ENCODE results near the gene ITGA2B.
"Not testable (repeated sequence)": the region's sequence is repeated elsewhere in the genome, so short reads cannot be mapped to it uniquely, and the experiment has no call there.

Gene ITGA2B

DNA sequence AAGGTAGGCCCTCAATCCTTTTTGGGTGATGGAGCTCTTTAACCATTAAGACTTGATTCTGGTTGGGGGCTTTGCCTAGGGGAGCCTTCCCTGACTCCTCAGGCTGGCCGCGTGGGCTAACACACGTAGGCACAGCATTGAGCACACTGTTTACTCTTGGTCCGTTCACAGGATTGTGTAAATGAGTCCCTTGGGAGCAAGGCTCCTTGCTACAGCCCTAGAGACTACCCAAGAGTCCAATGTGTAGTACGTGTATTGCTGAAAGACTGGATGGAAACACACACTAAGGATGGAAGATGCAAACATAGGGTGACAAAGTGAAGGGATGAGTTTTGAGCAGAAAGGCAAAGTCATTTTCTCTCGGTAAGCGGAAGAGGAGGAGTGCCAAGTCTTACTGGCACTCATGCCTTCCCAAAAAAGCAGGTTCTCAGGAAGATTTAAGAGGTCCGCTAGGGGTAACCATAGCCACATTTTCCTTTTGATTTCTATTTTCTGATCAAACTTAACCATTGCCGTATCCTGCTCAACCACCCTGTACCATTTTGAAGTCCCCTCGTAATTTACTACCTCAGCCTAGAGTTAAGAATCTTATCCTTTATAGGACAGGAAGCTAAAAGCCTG, 911 bp upstream of the ITGA2B start:
- DNase-seq: no peak

DNA sequence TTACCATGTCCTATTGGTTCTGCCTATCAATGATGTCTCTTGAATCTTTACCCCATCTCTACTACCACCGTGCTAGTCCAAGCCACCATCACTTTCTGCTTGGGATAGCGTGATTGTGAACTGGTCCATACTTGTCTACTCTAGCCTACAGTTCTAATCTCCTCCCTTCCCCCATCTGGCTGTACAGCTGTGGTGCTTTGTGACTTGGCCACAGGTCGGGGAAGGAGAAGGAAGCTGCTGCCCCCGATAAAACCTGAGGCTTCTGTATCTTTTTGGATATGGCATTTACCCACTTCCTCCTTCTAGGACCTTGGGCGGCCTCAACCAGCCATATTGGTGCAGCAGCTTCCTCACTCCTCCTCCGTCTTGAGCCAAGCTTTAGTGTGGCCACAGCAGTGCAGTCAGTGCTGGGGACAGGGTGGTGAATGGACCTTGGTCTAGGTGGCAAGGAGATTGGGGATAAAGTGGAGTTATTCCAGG, 314 bp upstream of the ITGA2B start:
- peak; percentile 7 to 85 for DNase-seq

DNA sequence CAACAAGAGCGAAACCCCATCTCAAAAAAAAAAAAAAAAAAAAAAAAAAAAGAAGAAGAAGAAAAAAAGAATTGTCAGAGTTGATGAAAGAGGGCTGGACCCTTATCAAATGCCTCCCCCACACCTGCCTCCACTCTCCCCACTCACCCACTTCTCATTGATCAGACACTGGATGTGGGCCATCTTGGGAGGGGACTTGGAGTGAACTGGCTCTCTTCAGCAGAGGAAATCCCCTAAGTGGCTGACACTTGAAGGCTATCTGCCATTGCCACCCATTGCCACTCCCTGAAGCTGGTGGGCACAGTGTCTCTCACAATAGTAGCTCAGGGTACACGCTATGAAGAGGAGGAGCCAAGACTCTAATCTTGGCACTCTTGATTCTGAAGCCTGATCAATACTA, 1.6 kb downstream of the ITGA2B start:
- no peak for DNase-seq

DNA sequence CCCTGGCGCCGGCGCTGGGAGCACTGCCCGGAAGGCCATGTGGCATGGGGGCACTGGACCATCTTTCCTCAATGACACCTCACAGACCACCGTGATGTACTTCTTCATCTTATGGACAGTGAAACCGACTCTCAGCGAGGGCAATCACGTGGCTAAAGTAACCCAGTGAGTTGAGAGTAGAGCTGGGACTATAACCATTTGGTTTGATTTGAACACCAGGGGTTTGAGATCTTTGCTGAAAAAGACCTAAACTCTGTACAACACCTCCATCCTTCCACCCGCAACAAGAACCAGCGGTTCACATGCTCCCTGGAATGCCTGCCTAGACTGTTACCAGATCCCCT, 3.3 kb downstream of the ITGA2B start:
- no peak for DNase-seq

DNA sequence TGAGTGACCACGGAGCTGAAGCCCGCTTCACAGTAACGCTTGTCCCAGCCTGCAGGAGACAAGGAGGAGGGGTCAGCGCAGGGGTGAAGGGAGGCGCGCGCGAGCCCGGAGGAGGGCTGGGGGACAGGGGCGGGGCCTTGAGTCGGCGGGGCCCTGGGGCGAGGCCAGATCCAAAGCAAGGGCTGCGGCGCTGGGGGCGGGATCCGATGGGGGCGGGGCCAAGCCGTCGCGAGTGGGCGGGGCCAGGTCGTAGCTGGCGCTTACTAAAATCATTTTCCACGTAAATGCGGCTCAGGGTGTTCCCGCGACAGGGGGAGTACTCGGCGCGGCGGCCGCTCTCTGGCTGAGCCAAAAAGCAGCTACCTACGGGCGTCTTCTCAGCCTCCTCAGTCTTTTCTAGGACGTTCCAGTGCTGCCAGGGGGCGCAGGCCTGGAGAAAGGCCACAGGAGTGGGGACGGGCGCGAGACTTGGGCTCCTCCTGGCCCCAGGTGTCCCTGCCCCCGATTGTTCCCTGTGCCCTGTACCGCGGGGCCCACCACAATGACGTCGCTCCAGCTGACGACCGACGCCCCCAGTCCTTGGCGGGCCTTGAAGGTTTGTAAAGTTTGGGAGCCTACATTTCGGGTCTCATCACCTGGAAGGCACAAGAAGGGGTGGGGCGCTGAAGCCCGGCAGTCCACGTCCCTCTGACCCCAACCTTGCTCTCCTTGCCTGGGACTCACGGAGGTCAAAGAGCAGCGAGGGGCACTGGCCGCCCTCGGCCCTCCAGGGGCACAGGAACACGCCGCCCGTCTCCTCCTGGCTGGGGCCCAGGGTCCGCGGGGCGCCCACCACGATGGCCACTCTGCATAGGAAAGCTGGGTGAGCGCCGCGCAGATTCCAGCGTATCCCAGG, 3.9 kb downstream of the ITGA2B start:
- DNase-seq: peak; percentile 52 to 68

DNA sequence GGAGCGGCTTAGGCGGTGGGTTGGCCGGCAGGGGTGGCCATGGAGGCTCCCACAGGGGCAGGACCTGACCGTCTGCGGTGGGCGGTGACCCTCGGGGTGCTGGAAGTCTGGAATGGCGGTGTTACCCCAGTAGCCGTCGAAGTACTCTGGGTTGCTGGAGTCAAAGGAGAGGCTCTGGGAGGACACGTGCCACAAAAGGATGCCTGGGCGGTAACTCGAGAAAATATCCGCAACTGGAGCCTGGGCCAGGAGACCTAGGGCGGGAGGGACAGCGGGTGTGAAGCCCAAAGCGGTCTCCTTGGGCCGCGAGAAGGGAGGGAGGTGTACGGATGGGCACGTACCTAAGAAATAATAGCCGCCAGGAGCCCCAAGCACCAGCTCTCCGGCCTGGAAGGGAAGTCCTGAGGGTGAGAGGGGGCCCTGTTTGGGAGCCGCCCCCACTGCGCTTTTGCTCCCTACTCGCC, 4.6 kb downstream of the ITGA2B start:
- no peak for DNase-seq

DNA sequence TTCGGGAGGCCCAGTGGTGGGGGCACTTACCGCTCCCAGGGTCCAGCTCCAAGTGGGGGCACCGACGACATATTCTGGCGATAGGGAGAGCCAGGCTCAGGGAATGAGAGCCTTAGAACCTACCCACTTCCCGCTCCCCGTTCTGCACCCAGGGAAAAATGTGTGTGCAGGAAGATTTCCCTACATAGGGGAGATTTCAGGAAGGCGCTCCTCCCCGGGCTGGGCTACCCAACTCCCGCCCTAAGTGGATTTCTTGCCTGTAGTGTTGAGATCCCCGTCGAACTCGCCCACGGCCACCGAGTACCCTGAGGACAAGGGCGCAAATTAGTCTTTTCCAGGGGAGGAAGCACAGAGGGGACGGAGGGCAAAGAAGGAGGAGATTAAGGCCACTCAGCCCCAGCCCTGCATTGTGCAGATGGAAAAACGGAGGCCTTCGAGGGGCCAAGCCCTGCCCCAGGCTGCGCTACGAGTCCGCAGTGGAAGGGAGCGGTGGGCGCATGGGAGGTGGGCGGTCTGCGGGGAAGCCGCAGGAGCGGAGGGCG, 5.1 kb downstream of the ITGA2B start:
- no peak for DNase-seq

DNA sequence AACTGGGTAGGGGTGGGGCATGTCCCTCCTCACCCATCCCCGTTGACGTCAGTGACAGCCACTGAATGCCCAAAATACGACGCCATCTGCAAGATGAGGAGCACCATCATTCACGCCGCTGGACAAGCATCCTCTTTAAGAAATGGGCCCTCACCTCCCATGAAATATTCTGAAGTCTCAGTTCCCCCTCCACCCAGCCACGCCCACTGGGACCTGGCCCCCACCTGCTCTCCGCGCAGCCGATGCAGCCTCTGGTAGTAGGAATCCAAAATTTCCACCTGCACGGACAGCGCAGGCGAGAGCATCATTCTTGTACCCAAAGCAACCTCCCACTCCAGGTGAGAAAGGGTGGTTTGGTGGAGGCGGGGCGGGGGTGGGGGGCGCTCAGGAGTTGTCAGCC, 5.6 kb downstream of the ITGA2B start:
- DNase-seq: no peak

DNA sequence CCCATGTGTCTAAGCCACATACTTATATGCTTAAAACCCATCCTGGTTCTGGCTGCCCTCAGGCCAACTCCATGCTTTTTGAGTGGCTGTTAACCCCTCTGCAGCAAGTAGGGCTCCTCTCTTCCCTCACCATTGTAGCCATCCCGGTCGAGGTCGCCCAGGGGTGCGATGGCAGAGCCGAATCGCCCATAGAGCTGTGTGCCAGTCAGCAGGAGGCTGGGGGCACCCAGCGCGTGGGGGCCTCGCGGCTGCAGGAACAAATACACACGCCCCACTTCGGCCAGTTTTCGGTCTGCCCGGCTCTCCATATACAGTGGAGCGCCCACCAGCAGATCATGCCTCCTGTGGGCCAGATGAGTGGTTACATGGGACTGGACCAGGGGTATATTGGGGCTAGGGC, 6.1 kb downstream of the ITGA2B start:
- no peak for DNase-seq

DNA sequence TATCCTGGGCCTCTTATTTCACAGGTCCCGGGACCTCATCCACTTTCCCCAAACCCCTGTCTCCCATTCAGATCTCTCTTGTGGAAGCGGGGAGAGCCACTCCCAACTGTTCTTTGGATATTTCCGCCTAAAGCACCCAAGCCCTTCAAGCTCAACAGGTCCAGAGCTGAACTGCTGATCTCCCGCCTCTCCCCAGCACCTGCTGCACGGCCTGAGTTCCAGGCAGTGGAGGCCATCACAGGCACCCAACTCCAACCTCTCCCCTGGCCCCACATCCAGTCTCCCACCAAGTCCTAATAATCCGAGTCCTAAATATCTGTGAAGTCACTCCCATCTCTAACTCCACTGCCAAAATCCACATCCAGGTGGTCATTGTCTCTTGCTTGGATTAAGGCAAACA, 6.5 kb downstream of the ITGA2B start:
- no peak for DNase-seq

DNA sequence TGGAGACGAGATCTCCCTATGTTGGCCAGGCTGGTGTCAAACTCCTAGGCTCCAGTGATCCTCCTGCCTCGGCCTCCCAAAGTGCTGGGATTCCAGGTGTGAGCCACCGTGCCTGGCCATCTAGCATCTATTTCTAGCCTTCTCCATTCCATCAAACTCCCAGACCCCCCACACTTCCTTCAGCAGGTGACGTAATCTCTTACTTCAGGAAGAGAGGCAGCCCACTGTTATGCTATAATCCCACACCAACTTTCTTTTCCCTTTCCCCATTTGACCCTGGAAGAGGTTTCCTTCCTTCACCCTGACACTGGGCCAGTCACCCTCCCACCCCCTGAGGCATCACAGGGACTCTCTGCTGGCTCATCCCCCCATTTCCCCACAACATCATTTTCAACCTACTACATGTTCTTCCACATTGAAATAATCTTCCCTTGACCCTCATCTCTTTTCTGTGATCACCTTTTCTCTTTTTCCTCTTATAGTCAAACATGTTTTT, 7.6 kb downstream of the ITGA2B start:
- no peak for DNase-seq

DNA sequence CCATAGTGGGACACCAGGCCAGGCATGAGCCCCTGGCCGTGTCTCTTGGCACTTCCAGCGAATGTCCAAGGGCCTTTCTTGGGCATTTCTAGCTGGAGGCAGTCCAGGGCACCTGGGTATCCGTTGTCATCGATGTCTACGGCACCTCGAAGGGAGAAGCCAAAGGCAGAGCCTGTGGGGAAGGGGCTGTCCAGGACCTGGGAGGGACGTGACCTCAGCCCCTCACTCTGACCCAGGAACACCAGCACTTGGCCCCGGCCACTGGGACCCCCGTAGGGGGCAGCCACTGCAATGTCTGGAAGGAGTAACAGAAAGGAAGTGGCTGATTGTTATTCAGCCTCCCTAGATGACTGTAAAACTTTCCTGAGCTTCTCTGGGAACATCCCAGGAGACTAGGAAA, 8.7 kb downstream of the ITGA2B start:
- DNase-seq: no peak

DNA sequence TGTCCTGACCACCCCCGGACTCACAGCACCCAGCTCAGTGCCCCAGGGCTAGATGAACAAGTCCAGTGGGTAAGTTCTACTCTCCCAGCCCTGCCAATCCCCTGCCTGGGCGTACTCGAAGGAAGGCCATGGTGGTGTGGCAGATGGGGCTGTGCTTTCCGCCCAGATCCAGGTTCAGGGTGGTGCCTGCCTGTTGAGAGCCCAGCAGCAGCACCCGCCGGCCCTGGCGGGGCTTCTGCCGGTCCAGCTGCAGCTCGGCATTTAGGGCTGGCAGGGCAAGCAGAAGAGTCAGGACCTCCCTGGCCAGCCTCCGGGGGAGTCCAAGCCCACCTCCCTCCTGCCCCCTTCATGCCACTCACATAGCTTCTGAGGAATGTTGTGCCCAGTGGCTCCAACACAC, 9.6 kb downstream of the ITGA2B start:
- DNase-seq: no peak

DNA sequence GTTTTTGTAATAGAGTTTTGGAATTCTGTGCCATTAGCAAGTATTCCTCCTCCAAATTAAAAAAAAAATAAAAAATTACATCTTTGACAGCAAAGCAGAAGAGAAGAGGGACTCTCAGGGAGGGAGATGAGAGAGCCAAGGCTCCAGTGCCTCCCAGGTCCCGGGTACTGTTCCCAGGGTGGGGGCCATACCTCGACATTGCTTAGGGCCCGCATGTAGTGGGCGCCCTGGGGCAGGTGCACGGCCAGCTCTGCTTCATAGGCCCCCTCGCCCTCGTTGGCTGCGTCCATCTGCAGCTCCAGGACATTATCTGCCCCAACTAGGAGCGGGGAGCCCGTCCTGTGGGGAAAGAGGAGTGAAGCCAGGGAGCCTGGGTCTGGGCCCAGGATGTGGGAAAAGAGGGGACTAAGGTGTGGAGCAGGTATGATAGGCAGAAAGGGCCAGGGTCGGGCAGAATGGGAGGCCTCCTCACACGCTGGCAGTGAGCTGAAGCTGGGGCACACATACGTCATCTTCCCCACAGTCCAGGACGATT, 11.2 kb downstream of the ITGA2B start:
- DNase-seq: no peak

DNA sequence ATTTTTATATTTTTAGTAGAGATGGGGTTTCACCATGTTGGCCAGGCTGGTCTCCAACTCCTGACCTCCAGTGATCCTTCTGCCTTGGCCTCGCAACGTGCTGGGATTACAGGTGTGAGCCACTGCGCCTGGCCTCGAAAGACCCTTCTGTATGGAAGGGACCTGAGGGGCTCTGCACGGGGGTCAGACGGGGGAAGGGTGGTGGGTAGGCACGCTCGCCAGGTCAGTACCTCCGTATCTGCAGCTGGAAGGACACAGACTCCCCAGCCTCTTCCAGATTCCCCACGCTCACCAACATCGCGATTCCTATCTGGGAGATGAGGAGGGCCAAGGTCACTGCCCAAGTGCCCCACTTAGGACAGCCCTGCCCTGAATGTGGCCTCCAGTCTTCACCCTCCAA, 12.7 kb downstream of the ITGA2B start:
- DNase-seq: no peak

DNA sequence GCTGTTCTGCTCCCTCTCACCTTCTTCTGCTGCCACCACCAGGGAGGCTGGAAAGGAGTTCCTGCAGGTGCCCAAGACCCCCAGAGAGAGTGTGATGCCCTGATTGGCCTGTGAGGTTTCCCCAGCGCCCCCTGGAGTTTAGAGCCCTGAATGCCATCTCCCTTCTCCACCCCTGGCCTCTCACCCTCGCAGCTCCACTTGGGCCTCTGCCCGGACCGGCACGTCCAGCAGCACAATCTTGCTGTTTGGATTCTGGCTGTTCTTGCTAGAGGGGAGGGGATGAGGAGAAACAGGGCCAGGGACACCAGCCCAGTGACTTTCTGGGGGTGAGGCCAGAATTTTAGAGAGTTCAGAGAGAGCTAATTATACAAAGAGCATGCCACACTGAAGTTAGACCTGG, 13.3 kb downstream of the ITGA2B start:
- DNase-seq: no peak

DNA sequence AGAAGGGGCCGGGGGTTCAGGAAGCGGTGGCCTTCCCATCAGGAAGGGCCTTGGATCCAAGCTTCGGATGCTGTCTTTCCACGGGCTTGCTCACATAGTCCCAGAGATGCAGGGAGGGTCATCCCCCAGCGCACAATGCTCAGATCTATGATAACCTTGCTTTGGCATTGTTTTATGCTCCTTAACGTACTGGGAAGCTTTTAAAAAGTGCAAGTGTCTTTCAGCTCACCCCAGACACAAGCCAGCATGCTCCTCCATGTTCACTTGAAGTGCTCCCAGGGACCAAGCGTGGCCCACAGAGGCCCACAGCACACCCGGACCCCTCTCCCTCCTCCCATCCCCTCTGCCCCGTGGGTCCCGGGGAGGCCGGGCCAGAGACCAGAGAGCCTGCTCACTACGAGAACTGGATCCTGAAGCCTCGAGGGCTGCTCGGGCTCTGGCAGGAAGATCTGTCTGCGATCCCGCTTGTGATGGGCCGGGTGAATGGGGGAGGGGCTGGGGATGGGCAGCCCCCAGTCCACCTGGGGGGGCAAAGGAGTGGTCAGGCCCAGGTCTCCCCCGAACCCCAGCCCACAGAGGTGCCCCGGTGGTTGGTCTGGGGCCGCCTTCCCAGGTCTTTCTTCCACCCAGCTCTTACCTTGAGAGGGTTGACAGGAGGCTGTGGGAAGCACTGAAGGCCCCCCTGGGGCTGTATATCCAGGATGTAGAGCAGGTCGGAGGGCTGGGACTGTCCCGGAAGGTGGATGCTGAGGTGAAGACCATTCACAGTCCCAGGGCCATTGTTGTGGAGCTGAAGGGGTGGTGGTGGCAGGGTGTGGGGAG, 14.0 kb downstream of the ITGA2B start:
- no peak for DNase-seq

DNA sequence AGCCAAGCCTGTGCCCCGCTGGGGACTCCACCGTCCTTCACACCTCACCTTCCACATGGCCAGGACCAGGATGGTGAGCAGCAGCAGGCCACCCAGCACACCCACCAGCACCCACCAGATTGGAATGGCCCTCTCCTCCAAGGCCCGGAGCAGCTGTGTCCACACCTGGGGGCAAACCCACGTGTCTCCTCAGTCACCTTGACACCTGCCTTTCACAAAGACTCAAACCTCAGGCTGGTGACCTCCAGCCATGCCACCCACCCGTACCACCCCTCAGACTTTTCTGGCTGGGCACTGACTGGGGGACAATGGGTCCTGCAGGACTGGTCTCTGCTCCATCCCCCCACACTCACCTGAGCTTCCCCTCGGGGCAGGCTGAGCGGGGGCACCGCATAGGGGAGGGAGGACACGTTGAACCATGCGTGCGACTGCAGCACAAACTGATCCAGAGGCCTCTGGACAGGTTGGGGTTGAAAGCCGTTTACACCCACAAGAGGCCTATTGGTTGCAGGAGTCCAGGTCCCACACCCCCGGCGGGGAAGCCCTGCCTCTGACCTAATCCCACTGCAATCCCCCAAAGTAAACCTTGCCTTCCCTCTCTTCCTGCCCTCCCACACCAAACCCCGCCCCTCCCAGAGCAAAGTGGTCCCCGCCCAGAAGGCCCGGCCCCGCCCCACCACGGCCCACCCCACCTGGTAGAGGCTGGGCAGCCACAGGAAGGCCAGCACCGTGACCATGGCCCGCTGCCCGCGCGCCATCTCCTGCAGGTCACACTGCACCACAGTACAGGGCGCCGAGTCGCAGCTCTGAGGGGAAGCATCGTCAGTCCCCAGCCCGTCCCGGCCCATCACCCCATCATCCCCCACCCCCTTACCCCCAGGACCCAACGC, 14.9 kb downstream of the ITGA2B start:
- DNase-seq: no peak

DNA sequence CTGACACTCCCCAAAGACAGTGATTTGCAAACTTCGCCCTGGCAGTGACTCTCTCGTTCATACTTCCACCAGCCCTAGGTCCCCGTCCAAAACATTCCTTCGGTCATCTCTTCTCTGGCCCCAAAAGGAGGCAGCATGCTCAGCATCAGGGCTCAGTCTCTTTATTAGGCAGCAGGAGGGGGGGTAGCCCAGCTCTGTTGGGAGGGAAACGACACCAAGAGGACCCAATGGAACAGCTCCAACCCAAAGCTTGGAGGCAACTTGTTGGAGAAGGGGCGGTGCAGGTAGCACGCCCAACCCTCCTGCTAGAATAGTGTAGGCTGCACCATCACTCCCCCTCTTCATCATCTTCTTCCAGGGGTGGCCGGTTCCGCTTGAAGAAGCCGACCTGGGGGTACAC, 17.4 kb downstream of the ITGA2B start:
- no peak for DNase-seq

DNA sequence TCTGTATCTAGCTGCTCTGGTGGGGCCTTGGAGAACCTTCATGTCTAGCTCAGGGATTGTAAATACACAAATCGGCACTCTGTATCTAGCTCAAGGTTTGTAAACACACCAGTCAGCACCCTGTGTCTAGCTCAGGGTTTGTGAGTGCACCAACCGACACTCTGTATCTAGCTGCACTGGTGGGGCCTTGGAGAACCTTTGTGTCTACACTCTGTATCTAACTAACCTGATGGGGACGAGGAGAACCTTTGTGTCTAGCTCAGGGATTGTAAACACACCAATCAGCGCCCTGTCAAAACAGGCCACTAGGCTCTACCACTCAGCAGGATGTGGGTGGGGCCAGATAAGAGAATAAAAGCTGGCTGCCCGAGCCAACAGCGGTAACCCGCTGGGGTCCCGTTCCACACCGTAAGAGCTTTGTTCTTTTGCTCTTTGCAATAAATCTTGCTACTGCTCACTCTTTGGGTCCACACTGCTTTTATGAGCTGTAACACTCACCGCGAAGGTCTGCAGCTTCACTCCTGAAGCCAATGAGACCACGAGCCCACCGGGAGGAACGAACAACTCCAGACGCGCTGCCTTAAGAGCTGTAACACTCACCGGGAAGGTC, 19.9 kb downstream of the ITGA2B start:
- not testable (repeated sequence) for DNase-seq
